Testis (tissue), 3 donors: ENCODE data around the gene ARHGEF28. TPM values are rescaled to one million over a fixed set of nuclear protein-coding genes. Genes with fewer than 3 reads are reported as not detected.

Experiments used
- DNase-seq: peaks from one replicate; pipeline ENCODE4 v3.0.0-alpha.2; 2019
- H3K27ac ChIP-seq, 2 donors: fragments of 200-600 bp; sonication (generic); one replicate each; pipeline ENCODE4 v1.5.1; 2019
- H3K27me3 ChIP-seq: fragments of 200-600 bp; sonication (generic); one replicate; pipeline ENCODE4 v1.5.1; 2019
- H3K36me3 ChIP-seq: fragments of 200-600 bp; sonication (generic); one replicate; pipeline ENCODE4 v1.5.1; 2017; ENCODE audit warnings: low read depth; ENCODE audit errors: missing control alignments
- H3K4me1 ChIP-seq: fragments of 200-600 bp; sonication (generic); one replicate; pipeline ENCODE4 v1.5.1; 2019
- H3K4me3 ChIP-seq, 2 donors: fragments of 200-600 bp; sonication (generic); one replicate each; pipeline ENCODE4 v1.5.1; 2017 to 2019
- H3K9me3 ChIP-seq: fragments of 200-600 bp; sonication (generic); one replicate; pipeline ENCODE4 v1.5.1; 2017
- POLR2A ChIP-seq: fragments of 450-650 bp; IDR thresholded peaks from one replicate; pipeline ENCODE4 v1.6.1; 2017; ENCODE audit warnings: antibody characterized with exemption, mild to moderate bottlenecking, moderate library complexity
- WGBS, 2 donors: methylation state at CpG; one replicate each; pipeline ENCODE4 v1.1.5; 2018; 5-methylcytosine and 5-hydroxymethylcytosine counted together
- intact Hi-C: fragments of 100-400 bp; cut with DNase I; formaldehyde crosslinking; loops from one replicate; pipeline ENCODE4 v1.15.1; 2023; ENCODE audit warnings: low total_unique reads
- polyA plus RNA-seq: library from polyadenylated mRNA; stranded (reverse); fragments of 350-450 nt; fragmentation: Illumina TruSeq; extraction: RNeasy Lipid Tissue Mini Kit (QIAGEN cat#74804); gene quantifications from one replicate; pipeline ENCODE4 v1.2.3, GENCODE V29; 2014; ENCODE audit warnings: low read depth, low replicate concordance; ENCODE audit not compliant: insufficient read depth
- total RNA-seq, 2 donors: library from RNA; depleted of rRNA; stranded (reverse); fragments of >200 nt; gene quantifications; one replicate each; pipeline ENCODE4 v1.2.3, GENCODE V29; 2016
- TF ChIP-seq, protein P1 (sequence below), 3 experiments: fragments of 450-650 bp in 2 of 3; fragments of 200-600 bp in 1 of 3; sonication (generic) in 1 of 3; IDR thresholded peaks; one replicate each; pipeline ENCODE4 v1.5.1; 2016 to 2019; ENCODE audit warnings: antibody characterized with exemption in 3 of 3, mild to moderate bottlenecking in 2 of 3, moderate library complexity in 1 of 3

ARHGEF28 gene
- total and polyA plus RNA-seq, 3 donors from 2014 or later: 3.9 to 8.7 (median 8.0) TPM

DNA sequence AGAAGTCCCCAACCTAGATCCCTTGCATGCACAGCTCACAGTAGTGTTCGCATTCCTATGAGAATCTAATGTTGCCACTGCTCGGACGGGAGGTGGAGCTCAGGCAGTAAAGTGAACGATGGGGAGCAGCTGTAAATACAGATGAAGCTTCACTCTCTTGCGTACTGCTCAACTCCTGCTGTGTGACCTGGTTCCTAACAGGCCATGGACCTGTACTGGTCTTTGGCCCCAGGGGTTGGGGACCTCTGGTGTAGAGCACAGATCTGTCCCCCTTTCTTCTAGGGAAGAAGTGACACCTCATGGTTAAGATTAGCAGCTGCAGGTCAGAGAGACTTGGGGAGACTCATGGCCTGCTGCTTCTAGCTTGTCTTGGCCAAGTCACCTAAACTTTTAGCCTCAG, 7.1 kb downstream of the ARHGEF28 start:
- Histone ChIP-seq H3K27ac (no peak overlapping the region), H3K36me3 (no peaks in the 10 kb centered on the region), H3K27me3 (no peaks in the 10 kb centered on the region), H3K9me3 (no peaks in the 10 kb centered on the region), H3K4me1 (no peaks in the 10 kb centered on the region), H3K4me3 (no peak overlapping the region)
- intact Hi-C loops: no loop called here
- DNase-seq: no peak
- no peak for TF ChIP-seq POLR2A
- TF ChIP-seq, protein P1, sequence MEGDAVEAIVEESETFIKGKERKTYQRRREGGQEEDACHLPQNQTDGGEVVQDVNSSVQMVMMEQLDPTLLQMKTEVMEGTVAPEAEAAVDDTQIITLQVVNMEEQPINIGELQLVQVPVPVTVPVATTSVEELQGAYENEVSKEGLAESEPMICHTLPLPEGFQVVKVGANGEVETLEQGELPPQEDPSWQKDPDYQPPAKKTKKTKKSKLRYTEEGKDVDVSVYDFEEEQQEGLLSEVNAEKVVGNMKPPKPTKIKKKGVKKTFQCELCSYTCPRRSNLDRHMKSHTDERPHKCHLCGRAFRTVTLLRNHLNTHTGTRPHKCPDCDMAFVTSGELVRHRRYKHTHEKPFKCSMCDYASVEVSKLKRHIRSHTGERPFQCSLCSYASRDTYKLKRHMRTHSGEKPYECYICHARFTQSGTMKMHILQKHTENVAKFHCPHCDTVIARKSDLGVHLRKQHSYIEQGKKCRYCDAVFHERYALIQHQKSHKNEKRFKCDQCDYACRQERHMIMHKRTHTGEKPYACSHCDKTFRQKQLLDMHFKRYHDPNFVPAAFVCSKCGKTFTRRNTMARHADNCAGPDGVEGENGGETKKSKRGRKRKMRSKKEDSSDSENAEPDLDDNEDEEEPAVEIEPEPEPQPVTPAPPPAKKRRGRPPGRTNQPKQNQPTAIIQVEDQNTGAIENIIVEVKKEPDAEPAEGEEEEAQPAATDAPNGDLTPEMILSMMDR (IDR thresholded peaks at IDR 0.05): no peak
- WGBS, 2 donors: 85 to 87% methylated on average over 5 of the region's 5 CpGs

GRCh38 chr5:73636408-73636807, 10.4 kb downstream of the ARHGEF28 start:
- no peak for TF ChIP-seq POLR2A
- TF ChIP-seq, protein P1 (IDR thresholded peaks at IDR 0.05): no peak
- H3K4me3 ChIP-seq: no peak overlapping the region
- no peaks in the 10 kb centered on the region for H3K27me3 ChIP-seq
- no peak overlapping the region for H3K27ac ChIP-seq
- intact Hi-C loops: no loop called here
- H3K36me3 ChIP-seq: no peaks in the 10 kb centered on the region
- DNase-seq: no peak
- no peaks in the 10 kb centered on the region for H3K9me3 ChIP-seq
- 80 to 84% methylated on average over 3 of the region's 3 CpGs for WGBS, 2 donors
- H3K4me1 ChIP-seq: no peaks in the 10 kb centered on the region

GRCh38 chr5:73637565-73637964, 11.6 kb downstream of the ARHGEF28 start:
- TF ChIP-seq, protein P1 (IDR thresholded peaks at IDR 0.05): no peak
- no peak for TF ChIP-seq POLR2A
- Histone ChIP-seq H3K9me3 (no peaks in the 10 kb centered on the region), H3K4me3 (no peak overlapping the region), H3K4me1 (no peaks in the 10 kb centered on the region), H3K27ac (no peak overlapping the region), H3K27me3 (no peaks in the 10 kb centered on the region), H3K36me3 (no peaks in the 10 kb centered on the region)
- no peak for DNase-seq
- 80 to 90% methylated on average over 2 of the region's 2 CpGs for WGBS, 2 donors
- intact Hi-C loops: no loop called here

DNA sequence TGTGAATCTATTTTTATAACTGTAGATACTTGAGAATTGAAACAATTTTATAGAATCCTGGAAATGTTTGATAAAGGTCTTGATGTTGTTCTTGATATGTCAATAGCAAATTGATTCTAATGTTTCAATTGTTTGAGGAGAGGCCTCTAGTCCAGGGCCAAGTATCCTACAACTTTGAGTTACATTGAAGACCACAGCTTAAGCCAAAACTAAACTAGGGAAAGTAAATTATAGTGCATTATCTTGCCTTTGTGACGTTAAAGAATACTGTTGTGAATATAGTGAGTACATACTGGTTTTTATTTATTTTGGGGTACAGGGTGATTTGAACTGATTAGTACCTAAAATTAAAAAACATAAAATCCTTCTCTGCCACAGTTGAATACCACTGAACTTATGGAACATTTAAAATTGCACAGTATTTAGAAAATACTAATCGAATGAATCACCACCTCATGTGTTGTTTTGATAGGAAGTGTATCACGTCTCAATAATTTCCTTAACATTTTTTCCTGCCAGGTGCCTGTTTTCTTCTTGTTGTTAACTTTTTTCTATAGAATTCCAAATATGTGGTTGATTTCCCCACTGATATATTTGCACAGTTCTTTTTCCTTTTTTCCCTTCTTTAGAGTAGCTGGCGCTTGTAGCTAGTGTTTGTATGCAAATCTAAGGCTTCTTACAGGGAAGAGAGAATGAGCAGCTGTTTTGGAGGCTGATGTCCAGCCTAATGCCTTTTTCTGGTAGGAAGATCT, 12.5 kb downstream of the ARHGEF28 start:
- no peak for DNase-seq
- no peaks in the 10 kb centered on the region for H3K4me1 ChIP-seq
- WGBS, 2 donors: 80 to 83% methylated on average over 4 of the region's 4 CpGs
- TF ChIP-seq POLR2A: no peak
- TF ChIP-seq, protein P1 (IDR thresholded peaks at IDR 0.05): no peak
- intact Hi-C loops: no loop called here
- H3K36me3 ChIP-seq: no peaks in the 10 kb centered on the region
- H3K27ac ChIP-seq: no peak overlapping the region
- H3K9me3 ChIP-seq: no peaks in the 10 kb centered on the region
- H3K4me3 ChIP-seq: no peak overlapping the region
- H3K27me3 ChIP-seq: no peaks in the 10 kb centered on the region

DNA sequence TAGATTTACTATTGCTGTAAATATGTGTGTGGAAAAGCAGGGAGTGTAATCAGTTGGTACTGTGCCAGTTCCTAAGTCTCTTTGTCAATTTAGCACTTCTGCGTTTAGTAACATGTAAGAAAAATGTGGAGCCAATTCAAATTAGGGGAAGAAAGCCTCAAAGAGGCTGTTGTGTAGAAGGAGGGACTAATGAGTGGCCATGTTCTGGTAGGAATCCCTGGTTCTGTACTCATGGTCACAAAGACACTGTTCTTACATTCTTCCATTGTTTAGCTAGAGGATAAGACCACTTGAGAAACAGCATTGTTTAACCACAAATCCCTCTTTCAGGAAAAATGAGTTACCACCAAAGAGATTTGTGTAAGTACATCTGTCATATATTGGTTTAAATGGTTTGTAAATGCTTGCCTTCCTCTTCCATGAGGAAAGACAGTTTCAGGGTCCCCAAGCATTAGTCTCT, 14.9 kb downstream of the ARHGEF28 start:
- TF ChIP-seq, protein P1 (IDR thresholded peaks at IDR 0.05): no peak
- no peak for TF ChIP-seq POLR2A
- H3K36me3 ChIP-seq: no peaks in the 10 kb centered on the region
- no peaks in the 10 kb centered on the region for H3K4me1 ChIP-seq
- WGBS, 2 donors: 35 to 47% methylated on average over 1 of the region's 1 CpG
- no peak for DNase-seq
- H3K4me3 ChIP-seq: no peak overlapping the region
- H3K27me3 ChIP-seq: no peaks in the 10 kb centered on the region
- no peak overlapping the region for H3K27ac ChIP-seq
- intact Hi-C loops: no loop called here
- no peaks in the 10 kb centered on the region for H3K9me3 ChIP-seq
